SW480 (cell line): ENCODE data around the gene SP6.

Experiments used
- DNase-seq: peaks from one replicate; pipeline ENCODE4 v3.0.0-alpha.2; 2016; ENCODE audit warnings: low spot score

The SP6 gene

DNA sequence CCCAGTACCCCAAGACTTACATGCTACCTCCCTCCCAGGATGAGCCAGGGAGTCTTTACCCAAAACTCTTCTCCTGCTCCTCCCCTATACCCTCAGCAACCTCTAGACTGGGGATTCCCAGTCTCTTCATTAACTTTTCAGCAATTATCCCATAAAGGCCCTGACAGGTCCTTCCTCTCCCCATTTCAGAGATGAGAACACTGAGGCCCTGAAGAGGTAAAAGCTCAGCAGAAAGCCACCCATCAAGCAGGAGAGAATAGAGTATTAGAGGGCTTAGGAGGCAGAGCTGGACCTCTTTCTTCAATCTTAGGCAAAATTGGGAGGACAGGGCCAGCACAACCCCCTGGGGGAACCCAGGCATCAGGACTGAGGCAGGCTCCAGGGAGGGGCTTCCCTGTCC lies 5.9 kb upstream of the SP6 start:
- DNase-seq: no peak

DNA sequence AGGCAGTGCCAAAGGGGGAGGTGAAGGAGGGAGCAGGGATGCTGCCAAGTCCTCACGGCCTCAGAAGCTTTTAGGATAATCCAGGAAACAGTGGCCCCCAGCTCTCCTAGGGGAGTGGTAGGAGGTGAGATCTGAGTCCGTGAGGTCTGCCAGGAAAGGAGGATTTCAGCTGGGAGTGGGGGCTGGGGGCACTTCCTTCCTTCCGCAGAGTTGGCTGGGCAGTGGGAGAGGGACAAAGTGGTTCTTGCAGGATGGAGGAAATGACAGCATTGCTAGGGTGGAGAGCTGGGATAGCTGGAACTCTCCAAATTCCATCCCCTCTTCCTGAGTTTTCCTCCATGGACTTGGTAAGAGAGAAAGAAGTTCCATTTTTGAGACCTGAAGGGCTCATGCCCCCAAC lies 4.8 kb upstream of the SP6 start:
- no peak for DNase-seq

- DNase-seq: no peak
Observed at GRCh38 chr17:47853616-47854015, 2.7 kb upstream of the SP6 start.

- DNase-seq: no peak
Observed at GRCh38 chr17:47852113-47852949, 1.4 kb upstream of the SP6 start.

- no peak for DNase-seq
Observed at GRCh38 chr17:47851764-47852112, 775 bp upstream of the SP6 start.

DNA sequence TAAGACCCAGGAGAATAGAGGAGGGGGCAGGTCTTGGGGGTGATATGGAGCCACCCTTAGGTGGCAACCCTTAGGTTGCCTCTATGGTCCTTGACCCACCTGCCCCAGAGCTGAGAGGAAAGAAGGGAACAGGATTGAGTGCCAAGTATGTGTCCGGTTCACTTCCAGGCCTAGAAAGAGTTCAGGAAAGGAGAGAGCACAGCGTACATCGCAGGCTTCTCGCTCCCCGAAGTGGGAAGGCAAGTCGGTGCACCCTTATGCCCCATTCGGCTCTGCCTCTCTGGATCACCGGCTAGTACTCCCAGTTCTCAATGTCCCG lies 631 bp downstream of the SP6 start:
- peak; percentile 49 for DNase-seq

- DNase-seq: no peak
Observed at GRCh38 chr17:47848198-47848513, 2.8 kb downstream of the SP6 start.

GRCh38 chr17:47847341-47848197 lies 3.4 kb downstream of the SP6 start:
- DNase-seq: no peak

- DNase-seq: peak; percentile 22
Observed at GRCh38 chr17:47846716-47847340, 4.1 kb downstream of the SP6 start.

DNA sequence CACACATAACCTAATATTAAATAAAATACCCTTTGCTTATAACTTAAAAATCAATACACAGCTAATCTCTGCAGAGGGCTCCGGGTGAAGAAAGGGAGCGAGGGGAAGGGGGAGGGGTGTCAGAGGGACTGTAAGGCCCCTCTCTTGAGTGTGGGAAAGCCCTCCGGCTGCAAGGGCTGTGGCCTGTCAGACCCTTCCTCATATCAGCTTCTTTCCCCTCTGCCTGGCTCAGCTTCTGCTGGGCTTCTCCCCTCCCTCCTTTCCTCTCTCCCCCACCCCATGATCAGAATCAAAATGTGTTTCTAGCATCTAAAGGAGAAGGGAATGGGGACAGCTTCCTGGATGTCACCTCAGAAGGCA lies 5.3 kb downstream of the SP6 start:
- no peak for DNase-seq

DNA sequence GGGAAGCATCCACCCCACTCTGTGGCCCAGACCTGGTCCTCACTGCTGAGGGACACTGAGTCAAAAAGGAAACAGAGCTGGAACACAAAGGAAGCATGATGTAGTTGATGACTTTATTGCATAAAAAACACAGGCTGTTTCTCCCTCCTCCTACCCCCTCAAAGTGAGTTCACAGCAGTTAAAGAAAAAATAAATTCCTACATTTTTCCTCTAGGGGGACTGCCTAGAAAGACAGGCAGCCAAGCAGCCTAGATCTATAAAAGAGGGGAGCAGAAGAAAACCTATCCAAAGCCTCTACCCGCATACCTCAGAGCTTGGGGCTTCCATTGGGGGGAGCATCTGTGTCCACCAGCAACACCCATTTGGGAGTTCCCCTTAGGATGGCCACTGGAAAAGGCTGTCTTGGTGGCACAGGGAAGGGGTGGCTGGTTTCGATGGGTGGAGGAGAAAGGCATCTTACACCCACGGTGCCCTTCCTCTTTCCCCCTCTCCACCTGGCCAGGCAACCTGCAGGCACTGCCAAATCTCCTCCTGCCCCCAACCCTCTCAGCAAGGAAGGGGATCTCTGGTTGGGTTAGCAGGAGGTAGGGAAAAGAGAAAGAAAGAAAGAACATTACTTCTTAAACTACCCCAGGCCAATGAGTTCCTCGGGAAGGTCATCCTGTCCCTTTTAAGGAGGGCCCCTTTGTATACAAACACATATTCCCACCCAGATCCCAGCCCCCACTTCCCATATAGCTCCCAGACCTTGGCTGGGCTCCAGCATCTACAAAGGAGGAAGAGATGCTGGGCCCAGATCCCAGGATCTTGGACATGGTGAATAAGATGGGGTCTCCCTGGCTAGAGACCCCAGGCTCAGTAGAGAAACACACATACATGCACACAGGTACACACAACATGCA lies 5.9 kb downstream of the SP6 start:
- no peak for DNase-seq

DNA sequence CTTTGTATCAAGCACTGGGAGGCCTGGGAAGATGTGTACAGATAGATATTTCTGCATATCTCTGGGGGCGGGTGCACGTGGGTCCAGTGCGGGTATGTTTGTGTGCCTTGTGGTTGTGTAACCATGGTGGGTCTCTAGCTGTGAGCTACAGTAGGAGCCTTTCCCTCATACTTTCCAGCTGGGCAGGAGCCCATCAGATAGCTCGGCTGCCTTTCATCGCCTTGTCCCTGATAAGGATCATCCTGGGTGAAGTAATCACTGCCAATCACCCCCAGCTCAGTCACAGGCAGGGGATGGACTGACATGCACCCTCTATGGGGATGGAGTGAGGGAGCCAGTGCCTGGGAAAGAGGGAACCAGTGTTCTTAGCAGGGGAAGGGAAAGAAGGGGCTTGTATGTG lies 6.7 kb downstream of the SP6 start:
- DNase-seq: no peak

GRCh38 chr17:47843391-47843730 lies 7.6 kb downstream of the SP6 start:
- DNase-seq: no peak

- no peak for DNase-seq
Observed at GRCh38 chr17:47841488-47842291, 9.3 kb downstream of the SP6 start.

DNA sequence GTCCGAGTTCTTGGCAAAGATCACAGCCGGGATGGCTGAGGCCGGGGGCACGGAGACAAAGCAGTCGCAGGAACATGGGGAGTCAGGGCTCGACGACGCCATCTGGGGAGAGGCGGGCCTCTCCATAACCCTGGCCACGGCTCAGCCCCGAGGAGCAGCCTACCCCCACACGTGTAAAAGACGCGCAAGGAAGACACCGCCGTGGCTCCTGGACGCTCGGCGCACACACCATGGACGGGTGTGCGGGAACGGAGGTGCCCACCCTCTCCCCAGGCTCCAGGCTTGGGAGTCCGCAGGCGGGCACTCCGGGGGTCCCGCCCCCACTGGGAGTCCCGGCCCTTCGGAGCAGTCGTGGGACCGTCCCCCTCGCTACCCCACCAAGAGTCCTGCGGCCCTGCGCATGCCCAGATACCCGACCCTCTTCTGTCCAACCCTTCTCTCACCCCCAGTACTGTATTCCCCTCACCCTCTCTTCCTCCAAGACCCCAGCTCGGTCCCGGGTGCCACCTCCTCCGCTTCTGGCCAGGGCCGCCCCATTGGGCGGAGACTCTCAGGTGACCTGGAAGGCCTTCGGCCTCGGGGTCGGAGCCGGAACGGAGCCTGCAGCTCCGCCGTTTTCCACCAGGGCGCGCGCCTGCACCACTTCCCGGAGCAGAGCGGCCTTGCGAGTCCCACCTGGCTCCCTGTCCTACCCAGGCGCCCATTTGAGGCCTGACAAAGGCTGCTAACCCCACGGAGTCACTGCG lies 10.0 kb downstream of the SP6 start, which contains the start of gene SCRN2:
Gene SCRN2 (minus strand): TSS at position 532 of the 746 bp plus-strand sequence. CDS start 430 bp downstream, at position 102.
- DNase-seq: peak; percentile 82

- DNase-seq: no peak
Observed at GRCh38 chr17:47840001-47840741, 10.8 kb downstream of the SP6 start.

- DNase-seq: no peak
Observed at GRCh38 chr17:47839071-47839470, 11.9 kb downstream of the SP6 start.

- DNase-seq: no peak
Observed at GRCh38 chr17:47838636-47839035, 12.3 kb downstream of the SP6 start.

DNA sequence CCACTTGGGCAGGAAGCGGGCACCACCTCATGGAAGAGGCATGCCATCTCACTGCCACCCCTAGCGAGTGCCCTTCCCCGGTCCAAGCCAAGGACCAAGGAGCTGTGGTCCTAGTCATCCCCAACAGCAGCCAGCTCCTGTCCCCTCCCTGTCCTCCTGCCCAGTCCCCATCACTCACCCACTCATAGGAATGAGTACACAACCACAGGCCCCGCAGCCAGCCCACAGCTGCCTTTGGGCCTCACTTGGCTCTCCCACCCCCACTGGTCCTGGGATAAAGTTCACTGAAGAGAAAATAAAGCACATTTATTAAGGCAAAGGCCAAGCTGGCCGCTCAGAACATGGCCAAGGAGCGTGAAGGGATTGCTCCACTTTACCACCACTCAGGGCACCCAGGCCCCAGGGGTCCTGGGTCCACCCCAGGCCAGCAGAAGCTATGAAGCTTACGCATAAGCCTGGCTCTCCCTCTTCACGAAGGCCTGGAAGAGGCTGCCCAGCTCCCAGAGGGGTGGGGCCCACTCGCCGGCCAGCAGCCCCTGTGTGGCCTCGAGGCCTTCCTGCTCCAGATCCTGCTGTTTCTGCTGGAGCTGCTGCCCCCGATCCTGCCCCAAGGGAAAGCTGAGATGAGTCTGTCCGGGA lies 13.4 kb downstream of the SP6 start:
- no peak for DNase-seq
